Ectodermal cell (in vitro differentiated cells): ENCODE results near the gene AMDHD2.
A peak's percentile ranks its signal among the peaks of the same experiment; 100 is the strongest.

Experiments used
- H3K27ac ChIP-seq: 2 replicates; pipeline ENCODE4 v1.7.0; 2013; ENCODE audit warnings: mild to moderate bottlenecking, low read depth, low read length; ENCODE audit not compliant: insufficient read depth, poor library complexity, severe bottlenecking
- H3K27me3 ChIP-seq: 2 replicates; pipeline ENCODE4 v1.7.0; 2013; ENCODE audit warnings: mild to moderate bottlenecking, low read length; ENCODE audit not compliant: insufficient read depth, control insufficient read depth, poor library complexity, severe bottlenecking
- H3K36me3 ChIP-seq: one replicate; pipeline ENCODE4 v1.7.0; 2013; ENCODE audit warnings: low read length; ENCODE audit not compliant: control insufficient read depth, insufficient read depth
- H3K4me1 ChIP-seq: one replicate; pipeline ENCODE4 v1.7.0; 2013; ENCODE audit warnings: low read length; ENCODE audit not compliant: control insufficient read depth, insufficient read depth
- H3K4me3 ChIP-seq: 2 replicates; pipeline ENCODE4 v1.7.0; 2013; ENCODE audit warnings: low read depth, low read length, control low read depth; ENCODE audit not compliant: insufficient read depth
- H3K9me3 ChIP-seq: 2 replicates; pipeline ENCODE4 v1.7.0; 2013; ENCODE audit warnings: mild to moderate bottlenecking, low read length, moderate library complexity; ENCODE audit not compliant: control insufficient read depth
- WGBS, 2 experiments: methylation state at CpG; one replicate each; pipeline ENCODE4 v1.1.7; 2013; ENCODE audit warnings: missing lambda C conversion rate in 2 of 2; 5-methylcytosine and 5-hydroxymethylcytosine counted together

The AMDHD2 gene

DNA sequence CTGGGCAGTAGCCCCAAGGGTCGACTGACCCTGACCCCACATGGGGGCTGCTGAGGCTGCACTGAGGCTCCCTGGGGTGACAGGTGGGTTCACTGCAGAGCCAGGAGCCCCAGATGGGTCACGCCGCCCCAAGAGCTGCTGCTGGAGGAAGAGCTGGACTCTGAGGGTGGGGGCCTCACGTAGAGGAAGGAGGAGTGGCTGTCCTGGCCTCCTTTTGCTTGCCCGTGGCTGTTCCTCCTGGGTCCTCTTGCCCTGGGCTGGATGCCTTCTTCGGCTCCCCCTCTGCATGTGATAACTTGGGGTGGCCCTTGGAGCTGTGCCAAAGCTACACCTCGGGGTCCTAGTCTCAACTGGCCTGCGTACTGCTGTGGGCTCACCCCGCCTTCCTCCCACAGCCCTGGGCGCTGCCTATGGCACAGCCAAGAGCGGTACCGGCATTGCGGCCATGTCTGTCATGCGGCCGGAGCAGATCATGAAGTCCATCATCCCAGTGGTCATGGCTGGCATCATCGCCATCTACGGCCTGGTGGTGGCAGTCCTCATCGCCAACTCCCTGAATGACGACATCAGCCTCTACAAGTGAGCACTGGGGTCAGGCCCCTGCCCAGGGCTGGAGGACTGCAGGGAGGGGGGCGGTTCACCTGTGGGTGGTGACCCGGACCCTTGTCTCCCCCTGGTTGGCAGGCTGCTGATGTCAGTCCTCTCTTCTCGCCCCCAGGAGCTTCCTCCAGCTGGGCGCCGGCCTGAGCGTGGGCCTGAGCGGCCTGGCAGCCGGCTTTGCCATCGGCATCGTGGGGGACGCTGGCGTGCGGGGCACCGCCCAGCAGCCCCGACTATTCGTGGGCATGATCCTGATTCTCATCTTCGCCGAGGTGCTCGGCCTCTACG, 1.1 kb upstream of the AMDHD2 start:
- H3K4me1 ChIP-seq, result peaks cover 26% of the 10 kb centered on the region
- H3K36me3 ChIP-seq, result peaks cover 4% of the 10 kb centered on the region
- WGBS, 2 experiments, result 94 to 96% methylated on average over 39 of the region's 39 CpGs
- no peaks in the 10 kb centered on the region for H3K9me3 ChIP-seq
- no peaks in the 10 kb centered on the region for H3K27me3 ChIP-seq
- no peak overlapping the region for H3K4me3 ChIP-seq
- H3K27ac ChIP-seq, result no peak overlapping the region

DNA sequence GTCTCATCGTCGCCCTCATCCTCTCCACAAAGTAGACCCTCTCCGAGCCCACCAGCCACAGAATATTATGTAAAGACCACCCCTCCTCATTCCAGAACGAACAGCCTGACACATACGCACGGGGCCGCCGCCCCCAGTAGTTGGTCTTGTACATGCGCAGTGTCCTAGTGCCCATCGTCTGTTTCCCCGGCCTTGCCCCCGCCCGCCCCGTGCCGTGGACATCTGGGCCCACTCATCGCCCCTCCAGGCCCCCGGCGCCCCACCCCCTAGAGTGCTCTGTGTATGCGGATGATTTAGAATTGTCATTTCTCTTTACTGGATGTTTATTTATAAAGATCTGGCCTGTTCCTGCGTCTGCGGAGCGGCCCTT, 475 bp upstream of the AMDHD2 start:
- Histone ChIP-seq H3K4me1 (peaks cover 26% of the 10 kb centered on the region), H3K27me3 (no peaks in the 10 kb centered on the region), H3K9me3 (no peaks in the 10 kb centered on the region), H3K27ac (peak overlapping the region; percentile 36), H3K36me3 (peaks cover 9% of the 10 kb centered on the region), H3K4me3 (no peak overlapping the region)
- 86 to 87% methylated on average over 22 of the region's 22 CpGs for WGBS, 2 experiments

DNA sequence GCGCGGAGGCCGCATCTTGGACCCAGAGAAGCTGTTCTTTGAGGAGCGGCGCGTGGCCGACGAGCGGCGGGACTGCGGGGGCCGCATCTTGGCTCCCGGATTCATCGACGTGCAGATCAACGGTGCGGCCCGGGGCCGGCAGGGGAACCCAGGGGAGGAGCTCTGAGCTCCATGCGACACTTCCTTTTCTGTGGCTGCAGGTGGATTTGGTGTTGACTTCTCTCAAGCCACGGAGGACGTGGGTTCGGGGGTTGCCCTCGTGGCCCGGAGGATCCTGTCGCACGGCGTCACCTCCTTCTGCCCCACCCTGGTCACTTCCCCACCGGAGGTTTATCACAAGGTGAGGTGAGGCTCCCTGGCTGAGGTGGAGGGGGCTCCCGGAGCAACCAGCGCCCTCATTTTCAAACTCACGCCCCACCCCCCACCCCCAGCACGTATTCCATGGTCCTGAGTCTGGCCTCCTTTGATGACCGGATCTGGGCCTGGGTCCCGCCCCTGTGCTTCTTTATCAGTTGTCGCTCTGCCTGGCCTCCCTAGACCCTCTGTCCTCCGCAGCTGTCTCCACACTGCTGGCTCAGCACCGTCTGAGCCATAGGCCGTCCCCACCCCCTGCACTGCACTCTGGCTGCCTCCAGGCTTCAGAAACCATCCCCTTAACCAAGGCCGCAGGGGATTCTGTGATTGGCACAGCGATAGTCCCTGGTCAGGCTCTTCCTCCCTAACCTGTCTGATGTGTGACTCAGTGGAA, 787 bp downstream of the AMDHD2 start:
- H3K4me3 ChIP-seq, result peak overlapping the region; percentile 64
- WGBS, 2 experiments, result 25% methylated on average over 40 to 41 of the region's 41 CpGs
- no peaks in the 10 kb centered on the region for H3K27me3 ChIP-seq
- H3K27ac ChIP-seq, result no peak overlapping the region
- peaks cover 13% of the 10 kb centered on the region for H3K36me3 ChIP-seq
- no peaks in the 10 kb centered on the region for H3K9me3 ChIP-seq
- H3K4me1 ChIP-seq, result peaks cover 14% of the 10 kb centered on the region

GRCh38 chr16:2523801-2524231, 3.6 kb downstream of the AMDHD2 start:
- H3K4me1 ChIP-seq, result peaks cover 7% of the 10 kb centered on the region
- no peaks in the 10 kb centered on the region for H3K27me3 ChIP-seq
- H3K27ac ChIP-seq, result no peak overlapping the region
- H3K4me3 ChIP-seq, result no peak overlapping the region
- no peaks in the 10 kb centered on the region for H3K9me3 ChIP-seq
- WGBS, 2 experiments, result 94% methylated on average over 6 of the region's 6 CpGs
- H3K36me3 ChIP-seq, result peaks cover 27% of the 10 kb centered on the region

- Histone ChIP-seq H3K27me3 (no peaks in the 10 kb centered on the region), H3K36me3 (peaks cover 27% of the 10 kb centered on the region), H3K27ac (no peak overlapping the region), H3K4me3 (no peak overlapping the region), H3K4me1 (peaks cover 7% of the 10 kb centered on the region), H3K9me3 (no peaks in the 10 kb centered on the region)
- WGBS, 2 experiments, result 93% methylated on average over 9 of the region's 9 CpGs
Measured at GRCh38 chr16:2524339-2524938, 4.3 kb downstream of the AMDHD2 start.

GRCh38 chr16:2526135-2526534, 6.0 kb downstream of the AMDHD2 start:
- no peak overlapping the region for H3K4me3 ChIP-seq
- peaks cover 27% of the 10 kb centered on the region for H3K36me3 ChIP-seq
- no peaks in the 10 kb centered on the region for H3K9me3 ChIP-seq
- no peak overlapping the region for H3K27ac ChIP-seq
- peaks cover 2% of the 10 kb centered on the region for H3K4me1 ChIP-seq
- 92 to 94% methylated on average over 8 of the region's 8 CpGs for WGBS, 2 experiments
- H3K27me3 ChIP-seq, result no peaks in the 10 kb centered on the region

GRCh38 chr16:2527071-2527783, 7.1 kb downstream of the AMDHD2 start:
- H3K4me3 ChIP-seq, result no peak overlapping the region
- no peaks in the 10 kb centered on the region for H3K27me3 ChIP-seq
- H3K27ac ChIP-seq, result no peak overlapping the region
- peaks cover 27% of the 10 kb centered on the region for H3K36me3 ChIP-seq
- WGBS, 2 experiments, result 95% methylated on average over 12 of the region's 12 CpGs
- no peaks in the 10 kb centered on the region for H3K9me3 ChIP-seq
- H3K4me1 ChIP-seq, result no peaks in the 10 kb centered on the region

DNA sequence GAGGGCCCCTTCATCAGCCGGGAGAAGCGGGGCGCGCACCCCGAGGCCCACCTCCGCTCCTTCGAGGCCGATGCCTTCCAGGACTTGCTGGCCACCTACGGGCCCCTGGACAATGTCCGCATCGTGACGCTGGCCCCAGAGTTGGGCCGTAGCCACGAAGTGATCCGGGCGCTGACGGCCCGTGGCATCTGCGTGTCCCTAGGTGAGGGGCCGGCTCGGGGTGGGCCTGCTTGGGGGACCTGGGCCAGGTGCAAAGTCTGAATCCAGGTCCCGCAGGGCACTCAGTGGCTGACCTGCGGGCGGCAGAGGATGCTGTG, 7.6 kb downstream of the AMDHD2 start:
- H3K36me3 ChIP-seq, result peaks cover 27% of the 10 kb centered on the region
- WGBS, 2 experiments, result 93 to 94% methylated on average over 24 of the region's 24 CpGs
- H3K4me1 ChIP-seq, result no peaks in the 10 kb centered on the region
- no peak overlapping the region for H3K27ac ChIP-seq
- H3K9me3 ChIP-seq, result no peaks in the 10 kb centered on the region
- H3K27me3 ChIP-seq, result peaks cover 4% of the 10 kb centered on the region
- no peak overlapping the region for H3K4me3 ChIP-seq

DNA sequence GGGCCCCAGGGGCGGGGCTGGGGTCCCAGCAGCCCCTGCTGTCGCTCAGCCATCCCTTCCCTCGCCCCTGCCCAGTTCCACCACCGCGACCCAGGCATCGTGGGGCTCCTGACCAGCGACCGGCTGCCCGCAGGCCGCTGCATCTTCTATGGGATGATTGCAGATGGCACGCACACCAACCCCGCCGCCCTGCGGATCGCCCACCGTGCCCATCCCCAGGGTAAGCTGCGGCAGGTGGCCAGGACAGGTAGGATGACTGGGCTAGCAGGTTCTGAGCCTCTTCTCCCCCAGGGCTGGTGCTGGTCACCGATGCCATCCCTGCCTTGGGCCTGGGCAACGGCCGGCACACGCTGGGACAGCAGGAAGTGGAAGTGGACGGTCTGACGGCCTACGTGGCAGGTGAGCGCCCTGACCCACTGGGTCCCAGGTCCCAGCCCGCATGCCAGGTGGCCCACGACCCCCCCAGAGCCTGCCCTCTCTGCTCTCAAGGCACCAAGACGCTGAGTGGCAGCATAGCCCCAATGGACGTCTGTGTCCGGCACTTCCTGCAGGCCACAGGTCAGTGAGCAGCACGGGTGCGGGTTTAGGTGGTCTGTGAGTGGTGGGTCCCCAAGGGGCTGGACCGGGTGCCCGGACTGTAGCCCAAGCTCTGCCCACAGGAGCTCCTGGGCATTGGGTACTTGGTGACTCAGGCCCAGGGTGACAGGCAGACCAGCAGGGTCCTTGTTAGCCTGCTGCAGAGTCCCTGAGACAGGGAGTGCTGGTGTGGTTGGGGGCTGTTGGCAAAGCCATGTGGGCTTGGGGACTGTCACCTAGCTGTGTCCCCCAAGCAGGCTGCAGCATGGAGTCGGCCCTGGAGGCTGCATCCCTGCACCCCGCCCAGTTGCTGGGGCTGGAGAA, 8.2 kb downstream of the AMDHD2 start:
- H3K4me1 ChIP-seq, result no peaks in the 10 kb centered on the region
- peaks cover 4% of the 10 kb centered on the region for H3K27me3 ChIP-seq
- H3K36me3 ChIP-seq, result peaks cover 27% of the 10 kb centered on the region
- no peak overlapping the region for H3K27ac ChIP-seq
- 95% methylated on average over 36 of the region's 36 CpGs for WGBS, 2 experiments
- H3K4me3 ChIP-seq, result no peak overlapping the region
- no peaks in the 10 kb centered on the region for H3K9me3 ChIP-seq
